Neural cell (in vitro differentiated cells): Measurements from ENCODE around the gene LIPC. TPM values are rescaled to one million over a fixed set of nuclear protein-coding genes. Genes with fewer than 3 reads are reported as not detected.

Source experiments
- H2AFZ ChIP-seq: fragments of 200-600, 300-800 bp; sonication (generic), shearing (Covaris generic); 2 replicates; pipeline ENCODE4 v1.6.0; 2014; ENCODE audit warnings: low read depth, mild to moderate bottlenecking, antibody characterized with exemption, low read length, moderate library complexity
- H3F3A ChIP-seq: fragments of 200-600 bp; shearing (Covaris generic); 2 replicates; pipeline ENCODE4 v1.6.1; 2016; ENCODE audit warnings: mild to moderate bottlenecking, moderate library complexity, mixed read lengths, antibody characterized with exemption, low read length; ENCODE audit not compliant: insufficient read depth, poor library complexity, severe bottlenecking
- H3K27ac ChIP-seq: fragments of 200-600, 300-800 bp; sonication (generic), shearing (Covaris generic); 2 replicates; pipeline ENCODE4 v1.5.1; 2014; ENCODE audit warnings: mild to moderate bottlenecking, low read length, moderate library complexity
- H3K27me3 ChIP-seq: fragments of 300-800, 200-600 bp; sonication (generic), shearing (Covaris generic); 2 replicates; pipeline ENCODE4 v1.6.0; 2014; ENCODE audit warnings: mild to moderate bottlenecking, low read depth, low read length, moderate library complexity; ENCODE audit not compliant: insufficient read depth
- H3K36me3 ChIP-seq: fragments of 300-800, 200-600 bp; sonication (generic), shearing (Covaris generic); 2 replicates; pipeline ENCODE4 v1.5.1; 2014; ENCODE audit warnings: mild to moderate bottlenecking, antibody characterized with exemption, low read length, moderate library complexity; ENCODE audit not compliant: insufficient read depth
- H3K4me2 ChIP-seq: fragments of 300-800, 200-600 bp; sonication (generic), shearing (Covaris generic); 2 replicates; pipeline ENCODE4 v1.6.0; 2014; ENCODE audit warnings: mild to moderate bottlenecking, low read length
- H3K4me3 ChIP-seq: fragments of 300-800, 200-600 bp; sonication (generic), shearing (Covaris generic); 2 replicates; pipeline ENCODE4 v1.5.1; 2014; ENCODE audit warnings: mild to moderate bottlenecking, low read length, moderate library complexity
- H3K79me2 ChIP-seq: fragments of 200-600 bp; shearing (Covaris generic); replicated peaks from 2 replicates; pipeline ENCODE4 v1.6.0; 2014; ENCODE audit warnings: mild to moderate bottlenecking, low read length, moderate library complexity; ENCODE audit not compliant: insufficient read depth
- H3K9ac ChIP-seq: fragments of 300-800, 200-600 bp; sonication (generic), shearing (Covaris generic); 2 replicates; pipeline ENCODE4 v1.6.1; 2016; ENCODE audit warnings: mild to moderate bottlenecking, low read length, mixed read lengths
- H3K9me2 ChIP-seq: fragments of 200-600 bp; shearing (Covaris generic); 2 replicates; pipeline ENCODE4 v1.6.1; 2016; ENCODE audit warnings: mild to moderate bottlenecking, low read length, mixed read lengths; ENCODE audit not compliant: insufficient read depth
- H3K9me3 ChIP-seq: fragments of 200-600, 300-800 bp; sonication (generic), shearing (Covaris generic); 2 replicates; pipeline ENCODE4 v1.6.1; 2016; ENCODE audit warnings: mild to moderate bottlenecking, mixed run types, low read length, moderate library complexity, mixed read lengths
- H4K20me1 ChIP-seq: fragments of 200-600 bp; shearing (Covaris generic); 2 replicates; pipeline ENCODE4 v1.6.1; 2016; ENCODE audit warnings: mild to moderate bottlenecking, mixed run types; ENCODE audit not compliant: insufficient read depth
- EP300 ChIP-seq: fragments of 450-650 bp; conservative IDR thresholded peaks from 2 replicates; pipeline ENCODE4 v1.6.1; 2014; ENCODE audit warnings: antibody characterized with exemption, mild to moderate bottlenecking, moderate library complexity; ENCODE audit not compliant: poor library complexity, severe bottlenecking
- EZH2 ChIP-seq: fragments of 200-600, 300-800 bp; shearing (Covaris generic), sonication (generic); IDR thresholded peaks from 2 replicates; pipeline ENCODE4 v1.6.1; 2014; ENCODE audit warnings: antibody characterized with exemption, low read length, borderline replicate concordance, mild to moderate bottlenecking; ENCODE audit not compliant: insufficient read depth, poor library complexity, severe bottlenecking
- MXI1 ChIP-seq: fragments of 450-650 bp; conservative IDR thresholded peaks from 2 replicates; pipeline ENCODE4 v1.6.1; 2014; ENCODE audit warnings: antibody characterized with exemption, mild to moderate bottlenecking; ENCODE audit not compliant: poor library complexity, severe bottlenecking
- POLR2AphosphoS5 ChIP-seq: IDR thresholded peaks from 2 replicates; pipeline ENCODE4 v1.6.1; 2012
- RAD21 ChIP-seq: fragments of 450-650 bp; conservative IDR thresholded peaks from 2 replicates; pipeline ENCODE4 v1.6.1; 2014; ENCODE audit warnings: antibody characterized with exemption, mild to moderate bottlenecking, moderate library complexity
- SMC3 ChIP-seq: fragments of 450-650 bp; conservative IDR thresholded peaks from 2 replicates; pipeline ENCODE4 v1.6.1; 2014; ENCODE audit warnings: antibody characterized with exemption, mild to moderate bottlenecking, moderate library complexity; ENCODE audit not compliant: poor library complexity
- TAF1 ChIP-seq: IDR thresholded peaks from 2 replicates; pipeline ENCODE4 v1.6.1; 2012; ENCODE audit warnings: low read depth
- polyA plus RNA-seq: library from polyadenylated mRNA; depleted of rRNA; stranded (reverse); fragments of >200 nt; gene quantifications from 2 replicates; pipeline ENCODE4 v1.2.3, GENCODE V29; 2014
- TF ChIP-seq, protein P1 (sequence below): fragments of 450-650 bp; IDR thresholded peaks from 2 replicates; pipeline ENCODE4 v1.5.1; 2014; ENCODE audit warnings: antibody characterized with exemption, mild to moderate bottlenecking, moderate library complexity; ENCODE audit not compliant: poor library complexity, severe bottlenecking
- TF ChIP-seq, protein P2 (sequence below): IDR thresholded peaks from 2 replicates; pipeline ENCODE4 v1.6.1; 2012; ENCODE audit warnings: borderline replicate concordance

LIPC gene
- polyA plus RNA-seq, 1 donor from 2014 or later = not detected

DNA sequence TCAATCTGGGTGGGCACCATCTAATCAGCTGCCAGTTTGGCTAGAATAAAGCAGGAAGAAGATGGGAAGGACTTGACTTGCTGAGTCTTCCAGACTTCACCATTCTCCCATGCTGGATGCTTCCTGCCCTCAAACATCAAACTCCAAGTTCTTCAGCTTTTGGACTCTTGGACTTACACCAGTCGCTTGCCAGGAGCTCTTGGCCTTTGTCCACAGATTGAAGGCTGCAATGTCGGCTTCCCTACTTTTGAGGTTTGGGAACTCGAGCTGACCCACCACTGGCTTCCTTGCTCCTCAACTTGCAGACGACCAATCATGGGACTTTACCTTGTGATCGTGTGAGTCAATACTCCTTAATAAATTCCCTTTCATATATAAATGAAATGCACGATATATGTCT lies 8.6 kb upstream of the LIPC start:
- no peak overlapping the region for H2AFZ ChIP-seq
- H3K9ac ChIP-seq = no peak overlapping the region
- H4K20me1 ChIP-seq = no peaks in the 10 kb centered on the region
- no peaks in the 10 kb centered on the region for H3K79me2 ChIP-seq
- H3K27ac ChIP-seq = no peak overlapping the region
- H3K9me3 ChIP-seq = no peaks in the 10 kb centered on the region
- no peaks in the 10 kb centered on the region for H3F3A ChIP-seq
- H3K27me3 ChIP-seq = no peaks in the 10 kb centered on the region
- H3K4me3 ChIP-seq = no peak overlapping the region
- H3K9me2 ChIP-seq = no peaks in the 10 kb centered on the region
- H3K4me2 ChIP-seq = no peak overlapping the region
- no peaks in the 10 kb centered on the region for H3K36me3 ChIP-seq
- no peak for TF ChIP-seq EZH2
- no peak for TF ChIP-seq SMC3
- no peak for TF ChIP-seq EP300
- no peak for TF ChIP-seq MXI1
- TF ChIP-seq RAD21 = no peak
- TF ChIP-seq TAF1 = no peak
- TF ChIP-seq POLR2AphosphoS5 = no peak
- TF ChIP-seq, protein P1, sequence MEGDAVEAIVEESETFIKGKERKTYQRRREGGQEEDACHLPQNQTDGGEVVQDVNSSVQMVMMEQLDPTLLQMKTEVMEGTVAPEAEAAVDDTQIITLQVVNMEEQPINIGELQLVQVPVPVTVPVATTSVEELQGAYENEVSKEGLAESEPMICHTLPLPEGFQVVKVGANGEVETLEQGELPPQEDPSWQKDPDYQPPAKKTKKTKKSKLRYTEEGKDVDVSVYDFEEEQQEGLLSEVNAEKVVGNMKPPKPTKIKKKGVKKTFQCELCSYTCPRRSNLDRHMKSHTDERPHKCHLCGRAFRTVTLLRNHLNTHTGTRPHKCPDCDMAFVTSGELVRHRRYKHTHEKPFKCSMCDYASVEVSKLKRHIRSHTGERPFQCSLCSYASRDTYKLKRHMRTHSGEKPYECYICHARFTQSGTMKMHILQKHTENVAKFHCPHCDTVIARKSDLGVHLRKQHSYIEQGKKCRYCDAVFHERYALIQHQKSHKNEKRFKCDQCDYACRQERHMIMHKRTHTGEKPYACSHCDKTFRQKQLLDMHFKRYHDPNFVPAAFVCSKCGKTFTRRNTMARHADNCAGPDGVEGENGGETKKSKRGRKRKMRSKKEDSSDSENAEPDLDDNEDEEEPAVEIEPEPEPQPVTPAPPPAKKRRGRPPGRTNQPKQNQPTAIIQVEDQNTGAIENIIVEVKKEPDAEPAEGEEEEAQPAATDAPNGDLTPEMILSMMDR = no peak
- TF ChIP-seq, protein P2, sequence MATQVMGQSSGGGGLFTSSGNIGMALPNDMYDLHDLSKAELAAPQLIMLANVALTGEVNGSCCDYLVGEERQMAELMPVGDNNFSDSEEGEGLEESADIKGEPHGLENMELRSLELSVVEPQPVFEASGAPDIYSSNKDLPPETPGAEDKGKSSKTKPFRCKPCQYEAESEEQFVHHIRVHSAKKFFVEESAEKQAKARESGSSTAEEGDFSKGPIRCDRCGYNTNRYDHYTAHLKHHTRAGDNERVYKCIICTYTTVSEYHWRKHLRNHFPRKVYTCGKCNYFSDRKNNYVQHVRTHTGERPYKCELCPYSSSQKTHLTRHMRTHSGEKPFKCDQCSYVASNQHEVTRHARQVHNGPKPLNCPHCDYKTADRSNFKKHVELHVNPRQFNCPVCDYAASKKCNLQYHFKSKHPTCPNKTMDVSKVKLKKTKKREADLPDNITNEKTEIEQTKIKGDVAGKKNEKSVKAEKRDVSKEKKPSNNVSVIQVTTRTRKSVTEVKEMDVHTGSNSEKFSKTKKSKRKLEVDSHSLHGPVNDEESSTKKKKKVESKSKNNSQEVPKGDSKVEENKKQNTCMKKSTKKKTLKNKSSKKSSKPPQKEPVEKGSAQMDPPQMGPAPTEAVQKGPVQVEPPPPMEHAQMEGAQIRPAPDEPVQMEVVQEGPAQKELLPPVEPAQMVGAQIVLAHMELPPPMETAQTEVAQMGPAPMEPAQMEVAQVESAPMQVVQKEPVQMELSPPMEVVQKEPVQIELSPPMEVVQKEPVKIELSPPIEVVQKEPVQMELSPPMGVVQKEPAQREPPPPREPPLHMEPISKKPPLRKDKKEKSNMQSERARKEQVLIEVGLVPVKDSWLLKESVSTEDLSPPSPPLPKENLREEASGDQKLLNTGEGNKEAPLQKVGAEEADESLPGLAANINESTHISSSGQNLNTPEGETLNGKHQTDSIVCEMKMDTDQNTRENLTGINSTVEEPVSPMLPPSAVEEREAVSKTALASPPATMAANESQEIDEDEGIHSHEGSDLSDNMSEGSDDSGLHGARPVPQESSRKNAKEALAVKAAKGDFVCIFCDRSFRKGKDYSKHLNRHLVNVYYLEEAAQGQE = no peak

DNA sequence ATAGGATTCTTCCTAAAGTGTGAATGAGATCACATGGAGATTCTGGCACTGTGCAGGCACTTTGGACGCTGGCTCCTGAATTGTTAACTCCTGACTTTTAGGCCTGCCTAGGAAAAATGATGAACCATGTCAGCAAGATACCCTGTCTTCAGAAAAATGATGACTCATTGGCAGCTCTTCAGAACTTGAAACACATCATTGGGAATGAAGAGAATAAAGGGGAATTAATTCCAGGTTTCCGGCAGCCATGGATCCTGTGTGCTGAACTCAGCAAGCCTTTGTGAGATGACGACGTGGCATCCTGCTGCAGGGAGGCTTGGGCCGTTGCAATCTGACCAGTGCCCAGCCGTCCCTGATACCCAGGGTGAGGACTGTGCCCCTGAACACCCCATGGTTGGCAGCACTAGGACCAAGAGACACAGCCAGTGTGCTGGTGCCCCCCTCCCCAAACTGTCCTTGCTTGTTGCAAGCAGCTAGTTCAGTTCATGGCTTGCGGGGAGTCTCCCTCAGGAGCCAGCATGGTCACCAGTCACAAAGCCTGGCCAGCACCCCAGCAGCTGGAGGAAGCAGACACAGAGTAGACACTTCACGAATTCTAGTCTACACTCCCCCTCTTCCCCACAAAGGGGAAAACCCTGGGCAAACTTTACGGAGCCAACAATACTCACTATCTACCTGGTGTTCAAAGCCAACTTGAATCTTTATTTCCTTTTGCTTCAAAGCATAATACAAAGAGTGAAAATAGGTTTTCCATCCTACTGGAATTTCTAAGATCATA lies 7.8 kb upstream of the LIPC start:
- H2AFZ ChIP-seq = no peak overlapping the region
- no peaks in the 10 kb centered on the region for H3K9me3 ChIP-seq
- H3K27me3 ChIP-seq = no peaks in the 10 kb centered on the region
- no peaks in the 10 kb centered on the region for H4K20me1 ChIP-seq
- TF ChIP-seq, protein P2 = no peak
- TF ChIP-seq TAF1 (no peak), POLR2AphosphoS5 (no peak), EP300 (no peak), EZH2 (no peak), RAD21 (no peak), SMC3 (no peak), MXI1 (no peak)
- TF ChIP-seq, protein P1 = no peak
- H3F3A ChIP-seq = no peaks in the 10 kb centered on the region
- H3K27ac ChIP-seq = no peak overlapping the region
- H3K4me3 ChIP-seq = no peak overlapping the region
- no peak overlapping the region for H3K9ac ChIP-seq
- H3K36me3 ChIP-seq = no peaks in the 10 kb centered on the region
- H3K4me2 ChIP-seq = no peak overlapping the region
- H3K79me2 ChIP-seq = no peaks in the 10 kb centered on the region
- no peaks in the 10 kb centered on the region for H3K9me2 ChIP-seq
